Activated CD4-positive, alpha-beta memory T cell treated with anti-CD3 and anti-CD28 coated beads, Interleukin-2, amount 10 ng/mL, durations not matched to agents 7 days and 5 days (primary cell): Measurements from ENCODE around the gene BIK. TPM values are rescaled to one million over a fixed set of nuclear protein-coding genes. Genes with fewer than 3 reads are reported as not detected.

Experiments used
- CTCF ChIA-PET: fragments of 350-600 bp; sonication (Branson Sonifier 250); formaldehyde crosslinking; loops from one replicate; lab custom pipeline; 2021; ENCODE audit warnings: antibody characterized with exemption, inconsistent platforms; lab: Charles Lee
- POLR2A ChIA-PET: fragments of 350-600 bp; sonication (Branson Sonifier 250); formaldehyde crosslinking; loops from one replicate; lab custom pipeline; 2021; ENCODE audit warnings: antibody characterized with exemption; lab: Charles Lee
- DNase-seq: peaks from one replicate; pipeline ENCODE4 v3.0.0-alpha.2; 2020
- H3K27ac Mint-ChIP-seq: one replicate; pipeline ENCODE4 v1.8.0; 2021; ENCODE audit warnings: mild to moderate bottlenecking, mixed read lengths
- H3K27me3 Mint-ChIP-seq: one replicate; pipeline ENCODE4 v1.8.0; 2021; ENCODE audit warnings: mixed read lengths
- H3K36me3 Mint-ChIP-seq: one replicate; pipeline ENCODE4 v1.8.0; 2021; ENCODE audit warnings: low read depth, mixed read lengths
- H3K4me1 Mint-ChIP-seq: one replicate; pipeline ENCODE4 v1.8.0; 2021; ENCODE audit warnings: mixed read lengths
- H3K4me3 Mint-ChIP-seq: one replicate; pipeline ENCODE4 v1.8.0; 2021; ENCODE audit warnings: mild to moderate bottlenecking, mixed read lengths
- H3K9me3 Mint-ChIP-seq: one replicate; pipeline ENCODE4 v1.8.0; 2021; ENCODE audit warnings: mixed read lengths
- total RNA-seq, 2 experiments: library from RNA; stranded (reverse); gene quantifications; one replicate each; pipeline ENCODE4 v1.2.3, GENCODE V29; 2021

Gene BIK
- total RNA-seq, 2 experiments from 2014 or later, result 2.6 TPM

DNA sequence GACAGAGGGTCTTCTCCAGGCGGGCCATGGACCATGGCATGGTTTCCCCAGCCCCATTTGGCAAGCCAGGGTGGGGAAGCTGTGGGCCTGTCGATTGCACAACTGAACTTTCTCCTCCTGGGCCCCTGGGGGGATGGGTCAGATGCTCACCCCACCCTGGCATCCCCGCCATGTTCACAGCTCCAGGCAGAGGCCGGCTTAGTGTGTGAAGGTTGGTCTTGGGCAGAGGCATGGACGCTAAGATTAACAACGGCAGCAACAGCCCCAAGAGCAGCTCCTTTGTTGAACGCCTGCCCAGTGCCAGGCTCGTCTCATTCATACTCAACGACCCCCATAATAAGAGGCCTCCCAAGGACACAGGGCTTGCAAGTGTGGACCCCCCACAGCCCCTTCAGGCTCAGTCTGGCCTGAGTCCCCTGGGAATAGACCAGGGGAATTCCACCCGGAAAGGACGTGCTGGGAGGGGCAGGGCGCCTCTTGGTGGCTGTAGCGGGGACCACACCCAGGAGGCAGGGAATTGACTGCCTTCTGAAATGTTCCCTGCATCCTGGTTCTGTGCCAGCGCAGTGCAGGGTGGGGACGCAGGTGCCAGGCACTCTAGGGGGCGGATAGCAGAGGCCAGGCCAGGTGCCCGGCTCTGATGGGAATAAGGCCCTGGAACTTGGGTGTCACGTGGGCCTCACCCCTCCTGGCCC, 49.1 kb downstream of the BIK start:
- Mint-ChIP-seq H3K27ac (no peak overlapping the region), H3K27me3 (no peaks in the 10 kb centered on the region), H3K36me3 (peaks cover 7% of the 10 kb centered on the region), H3K9me3 (no peaks in the 10 kb centered on the region), H3K4me3 (no peak overlapping the region), H3K4me1 (peaks cover 4% of the 10 kb centered on the region)
- CTCF ChIA-PET, result no interaction called here
- no peak for DNase-seq
- POLR2A ChIA-PET, result no interaction called here

DNA sequence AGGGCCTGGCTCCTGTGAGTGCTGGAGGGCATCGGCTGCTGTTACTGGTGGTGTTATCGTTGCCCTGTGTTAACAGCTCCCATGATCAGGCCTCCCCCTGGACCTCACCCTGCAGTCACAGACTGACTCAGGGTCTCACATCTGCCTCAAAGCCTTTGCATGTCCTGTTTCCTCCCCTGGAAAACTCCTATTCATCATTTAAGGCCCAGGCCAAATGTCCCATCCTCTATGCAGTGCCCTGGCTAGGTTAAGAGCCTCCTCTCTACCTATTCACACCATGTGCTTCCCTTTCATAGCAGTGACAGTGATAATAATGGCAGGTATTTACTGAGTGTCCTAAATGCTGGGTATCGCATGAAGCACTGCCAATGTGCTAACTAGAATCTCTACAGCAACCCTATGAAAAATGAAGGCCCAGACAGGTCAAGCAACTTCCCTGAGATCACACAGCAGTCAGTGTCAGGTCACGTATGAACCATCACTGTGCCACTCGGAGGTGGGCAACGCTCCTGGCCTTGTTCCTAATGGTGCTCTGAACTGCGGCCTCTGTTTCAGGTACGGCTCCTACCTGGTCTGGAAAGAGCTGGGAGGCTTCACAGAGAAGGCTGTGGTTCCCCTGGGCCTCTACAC, 50.1 kb downstream of the BIK start:
- Mint-ChIP-seq H3K4me1 (peaks cover 2% of the 10 kb centered on the region), H3K4me3 (no peak overlapping the region), H3K36me3 (peaks cover 7% of the 10 kb centered on the region), H3K9me3 (no peaks in the 10 kb centered on the region), H3K27ac (no peak overlapping the region), H3K27me3 (no peaks in the 10 kb centered on the region)
- ChIA-PET CTCF (no interaction called here), POLR2A (no interaction called here)
- no peak for DNase-seq

DNA sequence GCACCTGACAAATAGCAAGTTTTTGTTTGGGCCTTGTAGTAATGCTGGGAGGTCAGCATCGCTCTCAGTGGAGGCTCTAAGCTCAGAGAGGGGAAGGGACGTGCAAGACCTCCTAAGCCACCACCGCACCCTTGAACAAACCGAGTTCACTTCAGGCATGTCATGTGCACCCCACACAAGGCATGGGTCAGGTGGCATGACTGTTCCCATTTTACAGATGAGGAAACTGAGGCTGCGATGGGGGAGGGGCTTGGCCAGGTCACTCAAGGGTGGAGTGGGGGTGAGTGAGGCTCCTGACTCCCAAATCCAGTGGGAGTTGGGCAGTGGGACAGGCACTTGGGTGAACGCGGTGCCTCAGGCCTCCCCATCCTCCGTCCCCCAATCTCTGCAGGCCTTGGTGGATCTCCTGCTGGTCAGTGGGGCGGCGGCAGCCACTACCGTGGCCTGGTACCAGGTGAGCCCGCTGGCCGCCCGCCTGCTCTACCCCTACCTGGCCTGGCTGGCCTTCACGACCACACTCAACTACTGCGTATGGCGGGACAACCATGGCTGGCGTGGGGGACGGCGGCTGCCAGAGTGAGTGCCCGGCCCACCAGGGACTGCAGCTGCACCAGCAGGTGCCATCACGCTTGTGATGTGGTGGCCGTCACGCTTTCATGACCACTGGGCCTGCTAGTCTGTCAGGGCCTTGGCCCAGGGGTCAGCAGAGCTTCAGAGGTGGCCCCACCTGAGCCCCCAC, 52.0 kb downstream of the BIK start:
- Mint-ChIP-seq H3K27me3 (no peaks in the 10 kb centered on the region), H3K9me3 (no peaks in the 10 kb centered on the region), H3K36me3 (peaks cover 15% of the 10 kb centered on the region), H3K4me1 (no peaks in the 10 kb centered on the region), H3K27ac (no peak overlapping the region), H3K4me3 (no peak overlapping the region)
- ChIA-PET CTCF (no interaction called here), POLR2A (no interaction called here)
- DNase-seq, result no peak

GRCh38 chr22:43163241-43163795, 52.8 kb downstream of the BIK start:
- Mint-ChIP-seq H3K4me3 (no peak overlapping the region), H3K9me3 (no peaks in the 10 kb centered on the region), H3K27ac (no peak overlapping the region), H3K4me1 (no peaks in the 10 kb centered on the region), H3K27me3 (no peaks in the 10 kb centered on the region), H3K36me3 (peaks cover 16% of the 10 kb centered on the region)
- ChIA-PET POLR2A (interaction anchor here (1.8 kb wide), 1 partner anchor 11 kb away, joined by 5 read pairs; no protein-coding TSS in a partner anchor), CTCF (no interaction called here)
- DNase-seq, result no peak

- Mint-ChIP-seq H3K9me3 (no peaks in the 10 kb centered on the region), H3K4me3 (no peak overlapping the region), H3K27ac (no peak overlapping the region), H3K36me3 (peaks cover 17% of the 10 kb centered on the region), H3K27me3 (no peaks in the 10 kb centered on the region), H3K4me1 (peaks cover 3% of the 10 kb centered on the region)
- ChIA-PET CTCF (no interaction called here), POLR2A (interaction anchor here (1.3 to 1.8 kb wide), 3 partner anchors 12 to 21 kb away, joined by 3 to 5 read pairs (median 4); partner anchors contain the start of gene MCAT)
- DNase-seq, result no peak
These were observed 54.1 kb downstream of the BIK start for GRCh38 chr22:43164636-43165035.

DNA sequence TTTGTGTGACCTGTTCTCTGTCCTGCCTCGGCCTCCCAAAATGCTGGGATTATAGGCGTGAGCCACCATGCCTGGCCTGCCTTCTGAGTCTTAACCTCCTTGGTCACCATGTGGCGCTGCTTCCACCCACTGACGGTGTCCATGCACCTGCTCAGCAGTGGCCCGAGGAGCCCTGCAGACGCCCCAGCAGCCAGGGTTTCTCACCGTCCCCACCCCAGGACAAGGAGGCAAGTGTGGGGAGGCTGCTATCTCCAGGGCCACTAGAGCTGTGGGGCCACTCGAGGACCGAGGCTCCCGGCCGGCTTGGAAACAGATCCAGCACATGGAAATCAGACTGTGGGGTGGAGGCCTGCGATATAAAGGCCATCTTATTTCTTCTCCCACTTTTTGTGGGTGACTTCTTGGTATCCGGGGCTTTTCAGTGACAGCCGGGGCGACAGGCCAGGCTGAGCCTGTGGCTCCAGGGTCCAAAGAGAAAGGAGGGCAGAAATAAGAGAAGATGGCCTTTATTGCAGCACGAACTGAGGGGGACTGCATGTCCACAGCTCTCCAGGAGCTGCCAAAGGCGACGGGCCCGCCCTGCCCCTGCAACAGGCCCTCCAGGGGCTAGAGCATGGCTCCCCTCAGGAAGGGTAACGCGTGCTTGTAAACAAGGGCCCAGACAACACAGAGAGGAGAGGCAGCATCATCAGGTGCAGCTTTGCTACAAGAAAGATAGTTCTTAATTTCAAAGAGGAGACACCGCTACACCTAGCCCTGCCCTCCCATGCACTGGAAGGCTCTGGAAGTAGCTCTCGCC, 55.8 kb downstream of the BIK start:
- Mint-ChIP-seq H3K36me3 (peaks cover 22% of the 10 kb centered on the region), H3K9me3 (no peaks in the 10 kb centered on the region), H3K4me1 (peaks cover 11% of the 10 kb centered on the region), H3K27ac (no peak overlapping the region), H3K27me3 (no peaks in the 10 kb centered on the region), H3K4me3 (no peak overlapping the region)
- ChIA-PET POLR2A (interaction anchor here (1.4 kb wide), 1 partner anchor 19 kb away, joined by 3 read pairs; no protein-coding TSS in a partner anchor), CTCF (interaction anchor here (0.7 kb wide), 1 partner anchor 24 kb away, joined by 3 read pairs; no protein-coding TSS in a partner anchor)
- no peak for DNase-seq

DNA sequence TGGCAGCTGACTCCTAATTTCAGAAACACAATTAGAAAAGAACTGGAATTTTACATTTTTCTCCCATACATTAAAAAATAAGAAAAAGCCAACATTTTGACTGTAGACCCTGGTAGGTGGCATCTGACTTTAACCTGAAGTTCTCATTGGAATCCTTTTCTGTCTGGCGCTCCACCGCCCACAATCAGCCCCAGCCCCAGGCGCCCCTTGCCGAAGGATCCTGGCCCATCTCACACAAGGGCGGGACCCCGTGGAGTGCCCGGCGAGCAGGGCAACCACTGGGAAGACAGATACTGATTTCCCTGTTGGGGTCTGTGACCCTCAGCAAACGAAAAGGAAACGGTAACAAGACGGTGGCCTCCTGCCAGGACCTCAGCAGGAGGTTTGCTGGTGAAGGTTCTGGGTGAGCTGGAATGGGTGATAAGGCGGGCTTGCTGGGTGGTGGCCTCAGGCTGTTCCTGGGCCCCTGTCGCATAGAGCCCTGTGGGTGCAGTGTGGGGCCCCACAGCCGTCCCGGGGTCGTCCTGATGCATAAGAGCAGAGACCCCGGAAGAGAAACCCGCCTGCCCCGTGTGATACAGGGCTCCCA, 56.5 kb downstream of the BIK start:
- no peaks in the 10 kb centered on the region for H3K9me3 Mint-ChIP-seq
- ChIA-PET POLR2A (no interaction called here), CTCF (no interaction called here)
- no peaks in the 10 kb centered on the region for H3K27me3 Mint-ChIP-seq
- DNase-seq, result no peak
- H3K4me1 Mint-ChIP-seq, result peaks cover 15% of the 10 kb centered on the region
- no peak overlapping the region for H3K27ac Mint-ChIP-seq
- H3K4me3 Mint-ChIP-seq, result no peak overlapping the region
- peaks cover 22% of the 10 kb centered on the region for H3K36me3 Mint-ChIP-seq

GRCh38 chr22:43168471-43169309, 58.1 kb downstream of the BIK start:
- H3K27me3 Mint-ChIP-seq, result no peaks in the 10 kb centered on the region
- H3K4me1 Mint-ChIP-seq, result peaks cover 16% of the 10 kb centered on the region
- H3K27ac Mint-ChIP-seq, result no peak overlapping the region
- H3K4me3 Mint-ChIP-seq, result no peak overlapping the region
- no peak for DNase-seq
- no peaks in the 10 kb centered on the region for H3K9me3 Mint-ChIP-seq
- peaks cover 30% of the 10 kb centered on the region for H3K36me3 Mint-ChIP-seq
- ChIA-PET POLR2A (interaction anchor here (1.1 kb wide), 1 partner anchor 17 kb away, joined by 3 read pairs; no protein-coding TSS in a partner anchor), CTCF (interaction anchor here (1.0 to 1.5 kb wide), 2 partner anchors 11 to 19 kb away, joined by 3 read pairs; no protein-coding TSS in a partner anchor)

DNA sequence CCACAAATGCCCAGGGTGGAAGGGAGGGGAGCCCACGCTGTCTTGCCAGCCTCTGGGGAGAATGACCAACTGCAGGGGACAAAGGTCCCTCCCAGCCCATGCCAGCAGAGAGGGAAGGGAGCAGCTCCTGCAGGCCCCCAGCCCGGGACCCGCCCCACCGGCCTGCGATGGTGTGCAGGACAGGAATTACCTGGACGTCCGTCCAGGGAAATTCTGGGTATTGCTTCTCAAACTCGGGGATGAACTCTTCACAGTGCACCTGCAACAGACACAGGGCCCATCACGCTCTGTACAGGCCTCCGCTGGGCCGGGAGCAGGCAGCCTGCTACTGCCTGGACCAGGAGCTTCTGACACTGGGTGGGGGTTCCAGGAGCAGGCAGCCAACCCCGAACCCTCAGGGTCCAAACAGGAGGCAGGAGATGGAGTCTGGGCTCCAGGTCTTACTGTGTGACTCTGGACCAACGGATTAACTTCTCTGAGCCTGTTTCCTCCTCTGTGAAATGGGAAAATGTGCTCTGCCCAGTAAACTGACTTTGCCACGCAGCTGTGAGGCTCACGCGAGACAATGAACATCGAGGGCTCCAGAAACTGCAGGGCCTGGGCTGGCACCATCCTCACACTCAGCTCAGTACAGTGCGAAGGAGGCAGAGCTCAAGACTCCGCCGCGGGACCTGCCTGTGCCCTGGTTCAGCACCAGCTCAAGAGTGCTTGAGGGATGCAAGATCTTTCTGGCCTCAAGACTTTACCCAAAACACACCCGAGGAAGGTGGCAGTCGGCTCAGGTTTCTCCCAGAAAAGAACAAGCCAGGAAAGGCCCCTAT, 59.0 kb downstream of the BIK start:
- H3K9me3 Mint-ChIP-seq, result no peaks in the 10 kb centered on the region
- POLR2A ChIA-PET, result interaction anchor here (1.1 kb wide), 1 partner anchor 16 kb away, joined by 3 read pairs; no protein-coding TSS in a partner anchor
- no peaks in the 10 kb centered on the region for H3K27me3 Mint-ChIP-seq
- H3K27ac Mint-ChIP-seq, result no peak overlapping the region
- no peak overlapping the region for H3K4me3 Mint-ChIP-seq
- DNase-seq, result no peak
- CTCF ChIA-PET, result interaction anchor here (1.0 to 1.5 kb wide), 2 partner anchors 11 to 18 kb away, joined by 3 read pairs; no protein-coding TSS in a partner anchor
- peaks cover 16% of the 10 kb centered on the region for H3K4me1 Mint-ChIP-seq
- peaks cover 31% of the 10 kb centered on the region for H3K36me3 Mint-ChIP-seq

- no peak overlapping the region for H3K27ac Mint-ChIP-seq
- DNase-seq, result no peak
- no peaks in the 10 kb centered on the region for H3K27me3 Mint-ChIP-seq
- H3K4me3 Mint-ChIP-seq, result no peak overlapping the region
- no peaks in the 10 kb centered on the region for H3K9me3 Mint-ChIP-seq
- H3K4me1 Mint-ChIP-seq, result peaks cover 16% of the 10 kb centered on the region
- ChIA-PET POLR2A (interaction anchor here (1.1 kb wide), 1 partner anchor 16 kb away, joined by 3 read pairs; no protein-coding TSS in a partner anchor), CTCF (no interaction called here)
- peaks cover 31% of the 10 kb centered on the region for H3K36me3 Mint-ChIP-seq
These were observed 59.6 kb downstream of the BIK start for GRCh38 chr22:43170131-43170480.
